ENCODE results near the gene VPS8.

Gene VPS8

DNA sequence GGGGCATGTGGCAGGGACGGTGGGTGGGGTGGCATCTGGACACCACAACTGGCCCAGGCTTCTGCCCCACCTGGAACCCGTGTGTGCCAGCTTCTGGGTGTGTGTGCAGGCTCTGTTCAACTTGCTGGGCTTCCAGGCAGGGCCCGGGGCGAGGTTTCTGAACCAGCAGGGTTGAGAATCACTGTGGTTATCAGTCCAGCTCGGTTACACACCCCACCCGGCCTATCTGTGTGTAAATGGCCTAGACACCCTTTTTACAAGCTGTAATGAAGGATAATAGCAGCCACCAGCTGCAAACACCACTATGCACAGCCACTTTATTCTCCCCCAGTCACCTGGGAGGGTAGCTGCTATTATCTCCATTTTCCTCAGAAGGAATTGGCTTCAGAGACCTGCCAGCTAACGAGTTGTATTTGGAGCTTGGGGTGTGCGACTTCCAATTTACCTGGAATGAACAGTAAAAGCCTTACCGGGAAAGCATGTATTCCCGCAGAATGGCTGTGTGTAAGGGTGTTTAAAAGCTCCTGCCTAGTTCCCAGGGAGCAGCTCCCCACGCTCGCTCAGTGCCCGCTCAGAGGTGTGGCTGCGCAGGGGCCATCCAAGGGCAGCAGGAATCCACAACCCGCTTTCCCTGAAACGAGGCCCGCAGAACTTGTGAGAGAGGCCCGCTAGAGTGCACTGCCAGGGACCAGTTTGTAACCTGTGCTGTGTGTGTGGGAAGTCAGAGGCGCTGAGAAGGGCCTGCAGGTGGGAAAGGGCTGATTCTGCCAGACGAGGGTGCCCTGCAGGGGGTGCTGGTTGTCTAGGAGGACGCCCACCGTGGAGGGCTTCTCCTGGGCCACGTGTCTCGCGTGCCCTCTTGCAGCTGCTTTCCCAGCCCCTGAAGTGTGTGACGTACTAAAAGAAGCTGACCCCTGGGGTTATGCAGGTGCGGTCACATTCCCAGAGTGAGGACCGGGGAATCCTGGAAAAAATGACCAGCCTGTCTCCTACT lies 257.4 kb downstream of the VPS8 start:
- peak; percentile 51 for DNase-seq

DNA sequence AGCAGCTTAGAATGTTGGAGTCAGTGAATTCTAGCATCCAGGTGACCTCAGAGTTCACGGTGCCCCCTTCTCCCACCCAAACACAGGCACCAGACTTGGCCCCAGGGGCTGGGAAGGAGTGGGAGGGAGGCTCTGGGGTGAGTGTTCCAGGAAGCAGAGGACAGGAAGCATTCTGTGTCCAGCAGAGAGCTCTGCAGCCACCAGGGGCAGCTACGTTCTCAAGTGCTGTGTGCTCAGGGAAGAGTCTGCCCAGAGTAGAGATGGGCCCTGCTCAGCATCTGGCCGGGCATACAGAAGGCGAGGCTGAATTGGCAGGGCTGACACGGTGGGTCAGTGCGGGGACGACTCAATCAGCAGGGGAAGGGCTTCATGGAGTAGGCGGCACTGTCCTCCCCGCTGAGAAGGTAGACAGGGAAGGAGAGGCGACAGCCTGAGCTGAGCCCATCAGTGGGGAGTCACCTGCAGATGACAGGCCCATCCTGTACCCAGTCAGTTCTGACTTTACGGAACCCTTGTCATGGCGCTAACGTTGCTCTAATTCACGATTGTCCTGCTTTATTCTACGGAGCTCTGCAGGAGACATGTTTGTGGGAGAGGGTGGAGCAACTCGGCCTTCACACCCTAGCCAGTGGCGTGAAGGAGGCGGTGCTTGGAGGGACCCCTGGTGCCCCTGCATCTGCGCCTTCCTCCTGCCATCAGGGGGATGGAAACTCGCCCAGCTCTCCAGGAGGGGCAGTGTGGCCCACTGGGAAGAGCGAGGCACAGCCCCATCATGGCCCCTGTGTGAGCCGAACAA lies 258.7 kb downstream of the VPS8 start:
- DNase-seq, result no peak

DNA sequence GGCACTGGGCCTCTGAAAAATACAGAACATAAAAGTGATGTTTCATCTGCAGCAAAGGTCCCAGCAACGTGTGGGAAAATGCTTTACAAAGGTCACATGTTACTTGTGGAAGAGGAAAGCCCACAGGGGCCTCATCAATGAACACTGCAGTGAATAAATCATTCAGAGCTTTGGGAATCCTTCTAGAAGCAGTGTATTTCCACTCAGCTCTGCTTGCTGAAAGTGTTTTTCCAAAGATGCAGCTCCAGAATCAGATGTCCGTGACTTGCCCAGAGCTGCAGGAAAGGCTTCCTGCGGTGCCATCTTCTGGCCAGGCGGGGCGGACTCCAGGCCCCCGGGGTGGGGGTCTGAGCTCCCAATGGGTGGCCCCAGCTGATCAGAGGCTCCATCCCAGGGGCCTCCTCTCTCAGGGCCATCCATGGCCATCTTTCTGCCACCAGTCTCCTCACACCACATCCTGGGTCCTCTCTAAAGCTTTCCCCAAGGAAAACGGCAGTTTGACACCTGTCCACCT lies 259.4 kb downstream of the VPS8 start:
- DNase-seq, result no peak

DNA sequence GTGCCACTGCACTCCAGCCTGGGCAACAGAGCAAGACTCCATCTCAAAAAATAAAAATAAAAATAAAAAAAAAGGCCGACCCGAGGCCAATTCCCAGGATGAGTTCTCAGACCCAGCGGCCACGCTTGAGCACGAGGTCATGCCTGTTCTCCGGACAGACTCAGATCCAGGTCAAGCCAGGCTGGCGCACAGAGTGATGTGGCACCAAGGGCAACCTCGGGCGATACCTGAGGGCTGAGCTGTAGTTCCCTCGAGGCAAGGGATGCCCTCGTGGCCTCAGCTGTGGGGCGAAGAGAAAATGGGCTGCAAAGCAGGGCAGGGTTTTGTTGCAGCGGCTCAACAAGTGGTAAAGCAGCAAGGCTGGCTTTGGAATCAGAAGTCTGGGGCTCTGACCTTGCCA lies 263.6 kb downstream of the VPS8 start:
- DNase-seq, result no peak

DNA sequence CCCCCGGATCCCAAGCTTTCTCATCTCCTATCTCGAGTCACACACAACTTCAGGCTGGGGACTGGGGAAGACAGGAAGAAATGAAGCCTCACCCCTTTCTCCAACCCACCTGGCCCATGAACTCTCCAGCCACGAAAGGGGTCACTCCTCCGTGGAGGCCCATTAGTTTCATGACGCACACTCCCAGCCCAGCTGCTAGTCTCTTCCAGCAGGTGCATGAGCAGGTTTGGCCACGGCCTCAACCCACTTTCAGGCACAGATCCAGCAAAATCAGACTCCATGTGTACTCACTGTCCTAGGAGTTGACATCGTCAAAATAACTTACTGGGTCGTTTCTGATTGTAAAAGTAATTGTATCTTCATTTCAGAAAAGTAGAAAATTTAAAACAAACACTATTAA lies 264.3 kb downstream of the VPS8 start:
- no peak for DNase-seq

DNA sequence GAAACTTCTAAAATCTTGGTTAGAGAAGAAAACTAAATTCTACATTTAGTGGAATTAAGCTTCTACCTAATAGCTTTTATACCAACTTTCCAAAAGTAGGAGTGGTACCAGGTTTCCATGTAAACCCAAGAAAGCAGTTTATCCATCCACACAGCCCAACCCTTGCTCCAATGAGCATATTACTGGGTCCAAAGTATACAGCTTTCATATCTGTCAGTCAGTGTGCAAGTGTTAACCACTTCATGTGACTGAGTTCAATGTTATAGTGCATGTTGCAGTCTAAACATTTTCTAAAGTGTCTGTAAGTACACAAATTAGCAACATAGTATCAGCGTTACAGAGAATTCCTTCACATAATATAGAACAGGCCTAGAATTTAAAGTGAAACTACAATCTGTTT lies 267.7 kb downstream of the VPS8 start:
- DNase-seq, result no peak

DNA sequence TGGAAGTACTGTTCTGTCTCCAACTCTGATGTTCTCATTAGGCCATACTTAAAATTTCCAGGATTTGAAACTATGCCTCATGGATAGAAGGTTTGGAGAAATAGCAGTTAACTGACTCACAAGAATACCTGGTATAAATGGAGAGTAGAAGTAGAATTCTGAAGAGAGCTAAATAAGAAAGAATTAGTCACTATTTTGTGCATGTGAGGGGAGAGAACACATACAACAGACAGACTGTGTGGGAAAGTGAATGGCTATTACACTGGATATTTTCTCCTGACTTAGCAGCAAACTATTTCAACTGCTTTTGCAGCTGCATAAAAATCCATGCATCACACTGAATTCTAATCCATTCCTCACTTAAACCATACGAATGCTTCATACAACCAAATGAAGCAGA lies 269.6 kb downstream of the VPS8 start:
- no peak for DNase-seq

DNA sequence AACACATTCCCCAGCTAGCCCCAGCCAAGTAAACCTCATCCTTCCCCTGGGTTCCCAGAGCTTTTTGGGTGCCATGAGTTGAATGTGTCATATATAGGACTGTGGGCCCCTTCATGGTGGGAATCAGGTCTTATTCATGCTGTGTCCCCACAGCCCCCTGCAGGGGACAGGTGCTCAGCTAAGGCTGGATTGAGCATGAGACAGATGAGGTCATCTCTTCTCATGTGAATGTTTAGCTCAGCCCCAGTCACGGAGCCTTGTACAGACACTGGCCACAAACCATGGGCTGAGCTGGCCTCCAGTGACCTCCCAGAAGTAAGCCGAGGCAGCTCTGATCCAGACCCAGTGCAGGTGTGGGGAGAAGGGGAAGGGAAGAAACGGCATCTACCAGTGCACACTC lies 270.2 kb downstream of the VPS8 start:
- DNase-seq, result no peak

DNA sequence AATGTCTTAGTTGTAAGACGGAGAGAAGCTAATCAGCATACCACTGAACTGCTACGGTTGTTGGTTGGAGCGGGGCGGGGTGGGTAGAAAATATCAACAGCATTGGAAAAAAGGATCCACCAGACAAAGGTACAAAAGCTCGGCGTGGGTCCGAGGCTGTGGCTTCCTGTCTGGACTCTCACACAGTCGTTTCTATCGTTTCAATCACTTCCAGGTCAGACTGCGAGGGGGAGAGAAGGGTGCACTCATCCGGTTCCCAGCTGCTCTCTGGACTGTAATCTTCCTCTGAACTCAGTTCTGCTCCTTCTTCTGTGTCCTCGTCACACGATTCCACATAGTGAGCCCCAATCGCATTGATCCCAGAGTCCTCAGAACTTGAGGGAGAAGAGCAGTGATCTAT lies 270.9 kb downstream of the VPS8 start:
- DNase-seq, result no peak

DNA sequence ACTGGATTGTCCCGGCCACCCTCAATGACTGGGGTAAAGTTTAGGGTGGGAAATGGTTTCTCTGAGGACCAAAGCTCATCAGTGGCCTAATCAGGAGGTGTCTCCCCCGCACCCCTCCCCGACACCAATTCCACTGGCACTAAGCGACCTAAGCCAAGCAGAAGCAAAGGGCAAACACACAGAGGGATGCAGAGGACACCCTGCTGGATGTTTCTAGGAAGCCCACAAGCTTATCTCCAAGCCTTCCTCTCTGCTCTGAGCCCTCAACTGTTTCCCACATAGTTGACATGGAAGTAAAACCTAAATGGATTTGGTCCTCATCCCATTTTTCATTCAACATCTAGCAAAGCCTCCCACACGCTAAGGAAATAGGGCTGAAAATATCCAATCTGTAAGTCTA lies 272.4 kb downstream of the VPS8 start:
- DNase-seq, result no peak

DNA sequence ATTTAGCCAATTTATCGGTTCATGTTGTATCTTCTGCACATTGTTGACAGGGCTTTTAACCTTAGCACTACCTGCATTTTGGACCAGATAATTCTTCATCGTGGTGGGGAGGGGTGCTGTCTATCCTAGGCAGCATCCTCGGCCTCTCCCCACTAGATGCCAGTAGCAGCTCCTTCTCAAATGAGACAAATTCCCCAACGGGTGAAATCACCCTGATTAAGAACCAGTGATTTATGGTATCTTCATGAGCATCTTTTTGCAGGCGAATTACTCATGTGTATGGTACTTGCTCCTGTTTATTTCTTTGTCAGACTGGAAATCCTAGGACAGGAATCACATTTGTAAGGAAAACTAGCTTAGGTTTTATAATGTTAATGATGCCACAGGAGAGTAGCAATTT lies 272.9 kb downstream of the VPS8 start:
- DNase-seq, result no peak

DNA sequence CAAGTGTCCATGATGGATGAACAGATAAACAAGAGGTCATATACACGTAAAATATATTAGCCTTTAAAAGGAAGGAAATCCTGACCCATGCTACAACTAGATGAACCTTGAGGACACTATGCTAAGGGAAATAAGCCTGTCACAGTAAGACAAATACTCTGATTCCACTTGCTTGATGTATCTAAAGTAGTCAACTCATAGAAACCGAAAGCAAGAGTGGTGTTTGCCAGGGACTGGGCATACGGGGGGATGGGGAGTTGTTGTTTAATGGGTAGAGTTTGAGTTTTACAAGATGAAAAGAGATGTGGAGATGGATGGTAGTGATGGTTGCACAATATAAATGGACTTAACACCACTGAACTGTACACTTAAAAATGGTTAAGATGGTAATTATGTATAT lies 275.5 kb downstream of the VPS8 start:
- no peak for DNase-seq

DNA sequence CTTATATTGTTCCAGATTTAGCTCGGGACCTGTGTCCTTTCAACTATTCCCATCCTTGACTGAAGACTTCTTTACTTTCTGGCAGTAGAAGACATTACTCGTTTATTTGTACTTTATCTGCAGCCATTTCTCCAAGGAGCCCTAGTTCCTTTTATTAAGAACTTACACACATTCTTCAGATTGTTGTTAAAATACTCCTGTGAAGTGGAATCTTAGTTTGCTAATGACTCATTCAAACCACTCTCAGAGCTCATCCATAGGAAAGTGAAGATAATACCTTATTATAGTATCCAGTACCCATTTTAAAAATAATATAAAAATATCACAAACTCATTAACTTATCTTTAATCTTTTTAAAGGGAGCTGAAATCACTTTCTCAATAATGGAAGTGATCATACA lies 277.4 kb downstream of the VPS8 start:
- DNase-seq, result no peak

DNA sequence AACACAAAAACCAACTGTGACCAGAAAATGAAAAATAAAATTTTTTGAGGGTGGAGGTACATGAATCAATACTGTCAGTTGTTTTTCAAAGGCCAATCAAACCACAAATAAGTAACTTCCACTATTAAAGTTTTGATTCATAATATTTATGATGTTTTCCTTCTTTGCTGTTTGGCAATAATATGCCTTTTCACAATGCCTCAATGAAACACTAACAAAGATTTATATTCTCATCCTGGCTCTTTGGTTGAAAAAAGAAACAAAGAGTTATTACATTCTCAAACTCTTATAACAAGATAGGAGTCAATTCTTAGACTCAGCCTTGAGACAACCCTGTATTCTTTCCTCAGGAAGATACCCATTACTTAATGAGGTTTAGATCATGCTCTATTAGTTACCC lies 277.8 kb downstream of the VPS8 start:
- no peak for DNase-seq

DNA sequence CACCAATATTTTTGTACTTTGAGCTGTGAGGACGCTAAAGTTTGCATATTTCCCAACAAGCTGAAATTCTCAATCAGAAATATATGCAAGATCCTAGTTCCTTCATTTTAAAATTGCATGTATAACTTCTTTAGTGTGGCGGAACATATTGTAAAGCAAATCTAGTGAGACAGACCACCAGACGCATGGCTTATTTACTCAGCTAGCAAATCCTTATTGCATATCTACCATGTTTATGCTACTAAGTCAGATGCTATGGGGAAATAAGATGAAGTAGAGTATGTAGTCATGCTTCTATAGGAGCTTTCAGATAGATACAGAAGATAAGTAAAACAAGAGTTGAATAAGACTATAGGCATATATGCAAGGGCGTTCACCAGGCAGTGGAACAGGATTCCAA lies 278.8 kb downstream of the VPS8 start:
- DNase-seq, result no peak

DNA sequence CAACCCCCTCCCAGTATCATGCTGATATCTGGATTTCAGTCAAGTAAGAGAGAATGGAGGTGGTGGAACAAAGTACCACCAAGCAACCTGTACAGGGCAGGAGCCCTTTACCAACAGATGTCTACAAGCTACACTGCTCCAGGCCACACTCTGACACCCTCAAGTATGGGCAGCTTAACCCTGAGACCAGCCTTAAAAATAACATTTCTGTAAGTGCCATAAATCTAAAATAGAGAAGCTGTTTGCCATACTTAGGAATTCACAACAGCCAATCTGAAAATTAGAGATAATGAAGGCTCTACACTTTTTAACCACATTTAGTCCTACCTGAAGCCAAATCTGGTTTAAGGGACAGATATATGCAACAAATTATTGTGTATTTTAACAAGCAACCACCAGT lies 281.1 kb downstream of the VPS8 start:
- DNase-seq, result no peak

DNA sequence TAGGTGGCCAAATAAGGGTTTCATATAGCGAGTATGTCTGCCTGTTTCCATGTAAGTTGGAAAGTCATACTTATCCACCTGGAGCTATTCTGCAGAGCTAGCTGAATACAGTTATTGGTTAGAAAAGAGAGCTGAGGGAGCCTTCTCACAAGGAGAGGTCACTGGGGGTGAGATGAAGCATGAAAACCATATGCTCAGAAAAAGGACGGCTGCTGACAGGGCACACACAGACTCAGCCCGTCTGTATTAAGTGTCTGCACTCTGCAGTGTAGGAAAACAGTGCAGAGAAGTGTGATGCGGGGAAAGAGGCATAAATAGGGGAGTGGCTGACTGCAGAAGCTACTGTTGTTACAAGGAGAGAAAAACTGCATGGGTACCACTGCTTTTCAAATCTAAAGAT lies 282.7 kb downstream of the VPS8 start:
- peak; percentile 26 for DNase-seq

Measured in retina (tissue), 1 donor.